ENCODE results near the gene CHST10. TPM values are rescaled to one million over a fixed set of nuclear protein-coding genes. Genes with fewer than 3 reads are reported as not detected.
"Not testable (repeated sequence)": the region's sequence is repeated elsewhere in the genome, so short reads cannot be mapped to it uniquely, and the experiment has no call there.

Gene CHST10
- 10.6 TPM for polyA plus RNA-seq (2013, experiment 1 of 2; ENCODE audit: insufficient read length)
- 11.2 TPM for polyA plus RNA-seq (2013, experiment 2 of 2; ENCODE audit: insufficient read length)

GRCh38 chr2:100416935-100417710 lies at the start of gene CHST10:
Gene CHST10, minus strand, starts transcription at chr2:100417668. Its CDS starts 10,993 bp downstream, at chr2:100406675.
- peak; percentile 56 for DNase-seq

- DNase-seq, result no peak
These were observed 43.5 kb upstream of the CHST10 start for GRCh38 chr2:100460904-100461530.

GRCh38 chr2:100456357-100456756 lies 38.9 kb upstream of the CHST10 start:
- not testable (repeated sequence) for DNase-seq

- DNase-seq, result no peak
These were observed 36.4 kb upstream of the CHST10 start for GRCh38 chr2:100453853-100454252.

- DNase-seq, result no peak
These were observed 34.3 kb upstream of the CHST10 start for GRCh38 chr2:100451734-100452133.

GRCh38 chr2:100451092-100451491 lies 33.6 kb upstream of the CHST10 start:
- DNase-seq, result no peak

- no peak for DNase-seq
These were observed 29.2 kb upstream of the CHST10 start for GRCh38 chr2:100446696-100447095.

GRCh38 chr2:100437751-100438150 lies 20.3 kb upstream of the CHST10 start:
- DNase-seq, result no peak

- no peak for DNase-seq
These were observed 12.3 kb upstream of the CHST10 start for GRCh38 chr2:100429726-100430125.

GRCh38 chr2:100427627-100428258 lies 10.3 kb upstream of the CHST10 start:
- peak; percentile 15 for DNase-seq

- DNase-seq, result no peak
These were observed 9.6 kb upstream of the CHST10 start for GRCh38 chr2:100427111-100427510.

- DNase-seq, result no peak
These were observed 8.9 kb upstream of the CHST10 start for GRCh38 chr2:100426384-100426720.

- no peak for DNase-seq
These were observed 8.3 kb upstream of the CHST10 start for GRCh38 chr2:100425573-100426383.

GRCh38 chr2:100425107-100425506 lies 7.6 kb upstream of the CHST10 start:
- DNase-seq, result peak; percentile 6

- DNase-seq, result no peak
These were observed 6.9 kb upstream of the CHST10 start for GRCh38 chr2:100424277-100424875.

GRCh38 chr2:100423631-100424030 lies 6.2 kb upstream of the CHST10 start:
- peak; percentile 57 for DNase-seq

- peak; percentile 28 for DNase-seq
These were observed 5.0 kb upstream of the CHST10 start for GRCh38 chr2:100422320-100423055.

- DNase-seq, result no peak
These were observed 2.4 kb upstream of the CHST10 start for GRCh38 chr2:100419915-100420314.

GRCh38 chr2:100418406-100418962 lies 1.0 kb upstream of the CHST10 start:
- DNase-seq, result no peak

- DNase-seq, result no peak
These were observed 250 bp upstream of the CHST10 start for GRCh38 chr2:100417711-100418124.

GRCh38 chr2:100416397-100416934 lies 1.0 kb downstream of the CHST10 start:
- no peak for DNase-seq
